Fibroblast of the aortic adventitia (primary cell): ENCODE measurements around the gene MYO5A. TPM values are rescaled to one million over a fixed set of nuclear protein-coding genes. Genes with fewer than 3 reads are reported as not detected.

Source experiments
- DNase-seq: peaks from one replicate; pipeline ENCODE4 v3.0.0-alpha.2; 2010; ENCODE audit warnings: low read depth
- H3K4me3 ChIP-seq: 2 replicates; pipeline ENCODE4 v1.5.1; 2011; ENCODE audit warnings: low read depth, mild to moderate bottlenecking, control low read depth, low read length, moderate library complexity
- CTCF ChIP-seq: IDR thresholded peaks from 2 replicates; pipeline ENCODE4 v1.5.1; 2011; ENCODE audit warnings: mild to moderate bottlenecking, low read length, control low read depth, inconsistent platforms; ENCODE audit not compliant: insufficient read depth
- total RNA-seq: library from RNA; depleted of rRNA; stranded (reverse); fragments of >200 nt; gene quantifications from 2 replicates; pipeline ENCODE4 v1.2.3, GENCODE V29; 2012; ENCODE audit warnings: low replicate concordance

The MYO5A gene
- total RNA-seq, 1 donor = 80.3 TPM

- TF ChIP-seq CTCF = no peak
- no peak overlapping the region for H3K4me3 ChIP-seq
- DNase-seq = no peak
Measured at GRCh38 chr15:52282418-52282817, 246.3 kb downstream of the MYO5A start.

- H3K4me3 ChIP-seq = no peak overlapping the region
- no peak for DNase-seq
- no peak for TF ChIP-seq CTCF
Measured at GRCh38 chr15:52281085-52282035, 247.3 kb downstream of the MYO5A start.

- DNase-seq = no peak
- TF ChIP-seq CTCF = no peak
- no peak overlapping the region for H3K4me3 ChIP-seq
Measured at GRCh38 chr15:52280326-52281084, 248.2 kb downstream of the MYO5A start.

GRCh38 chr15:52278636-52279367 is 249.9 kb downstream of the MYO5A start:
- H3K4me3 ChIP-seq = no peak overlapping the region
- DNase-seq = no peak
- no peak for TF ChIP-seq CTCF

GRCh38 chr15:52278135-52278534 is 250.5 kb downstream of the MYO5A start:
- no peak for TF ChIP-seq CTCF
- no peak for DNase-seq
- no peak overlapping the region for H3K4me3 ChIP-seq

GRCh38 chr15:52277575-52277974 is 251.1 kb downstream of the MYO5A start:
- no peak for DNase-seq
- no peak overlapping the region for H3K4me3 ChIP-seq
- TF ChIP-seq CTCF = no peak
